GM18505 (cell line): Measurements from ENCODE around the gene TTC12.

Experiments
- ATAC-seq: cut with Tn5 transposase; IDR thresholded peaks from one replicate; pipeline ENCODE4 v1.9.1; 2021; ENCODE audit not compliant: unreplicated experiment
- POLR2A ChIP-seq: IDR thresholded peaks from 4 replicates; pipeline ENCODE4 v1.6.1; 2011; ENCODE audit warnings: borderline replicate concordance; ENCODE audit not compliant: insufficient read depth, insufficient read length; ENCODE audit errors: extremely low read depth

The TTC12 gene

GRCh38 chr11:113400631-113401230 lies 86.3 kb downstream of the TTC12 start:
- no peak for TF ChIP-seq POLR2A
- no peak for ATAC-seq

- TF ChIP-seq POLR2A: no peak
- no peak for ATAC-seq
Observed at GRCh38 chr11:113401718-113402117, 87.3 kb downstream of the TTC12 start.

GRCh38 chr11:113404859-113405430 lies 90.6 kb downstream of the TTC12 start:
- no peak for ATAC-seq
- no peak for TF ChIP-seq POLR2A

- no peak for ATAC-seq
- TF ChIP-seq POLR2A: no peak
Observed at GRCh38 chr11:113405724-113406478, 91.5 kb downstream of the TTC12 start.

GRCh38 chr11:113407163-113407562 lies 92.8 kb downstream of the TTC12 start:
- no peak for ATAC-seq
- TF ChIP-seq POLR2A: no peak

GRCh38 chr11:113408206-113408605 lies 93.8 kb downstream of the TTC12 start:
- ATAC-seq: no peak
- no peak for TF ChIP-seq POLR2A

- TF ChIP-seq POLR2A: no peak
- no peak for ATAC-seq
Observed at GRCh38 chr11:113408887-113409286, 94.5 kb downstream of the TTC12 start.

- no peak for TF ChIP-seq POLR2A
- no peak for ATAC-seq
Observed at GRCh38 chr11:113409526-113409925, 95.1 kb downstream of the TTC12 start.

- no peak for TF ChIP-seq POLR2A
- ATAC-seq: no peak
Observed at GRCh38 chr11:113410414-113411135, 96.2 kb downstream of the TTC12 start.

GRCh38 chr11:113411536-113411935 lies 97.2 kb downstream of the TTC12 start:
- no peak for TF ChIP-seq POLR2A
- ATAC-seq: no peak

GRCh38 chr11:113412675-113413074 lies 98.3 kb downstream of the TTC12 start:
- no peak for TF ChIP-seq POLR2A
- ATAC-seq: no peak

GRCh38 chr11:113415343-113415742 lies 101.0 kb downstream of the TTC12 start:
- TF ChIP-seq POLR2A: no peak
- ATAC-seq: no peak
